BE2C (cell line): ENCODE measurements around the gene IGFBP5.

Experiments used
- DNase-seq: peaks from one replicate; pipeline ENCODE4 v3.0.0-alpha.2; 2020
- H3K27me3 ChIP-seq: fragments of 250-450 bp; sonication (Bioruptor Pico); 2 replicates; pipeline ENCODE4 v1.5.1; 2020; ENCODE audit warnings: mild to moderate bottlenecking
- H3K36me3 ChIP-seq: fragments of 250-450 bp; sonication (Bioruptor Pico); 2 replicates; pipeline ENCODE4 v1.5.1; 2020; ENCODE audit warnings: mild to moderate bottlenecking
- H3K4me1 ChIP-seq: fragments of 250-450 bp; sonication (Bioruptor Pico); 2 replicates; pipeline ENCODE4 v1.5.1; 2020
- H3K4me3 ChIP-seq: 2 replicates; pipeline ENCODE4 v1.5.1; 2011; ENCODE audit warnings: low read depth, low read length
- H3K9me3 ChIP-seq: fragments of 250-450 bp; sonication (Bioruptor Pico); 2 replicates; pipeline ENCODE4 v1.5.1; 2020
- CTCF ChIP-seq: IDR thresholded peaks from 2 replicates; pipeline ENCODE4 v1.5.1; 2012; ENCODE audit warnings: mild to moderate bottlenecking, low read depth, low read length

Gene IGFBP5

GRCh38 chr2:216653093-216653799, 42.1 kb downstream of the IGFBP5 start:
- Histone ChIP-seq H3K4me3 (no peak overlapping the region), H3K4me1 (peaks cover 13% of the 10 kb centered on the region), H3K9me3 (no peaks in the 10 kb centered on the region), H3K27me3 (no peaks in the 10 kb centered on the region), H3K36me3 (peaks cover 7% of the 10 kb centered on the region)
- TF ChIP-seq CTCF = no peak
- DNase-seq = no peak

DNA sequence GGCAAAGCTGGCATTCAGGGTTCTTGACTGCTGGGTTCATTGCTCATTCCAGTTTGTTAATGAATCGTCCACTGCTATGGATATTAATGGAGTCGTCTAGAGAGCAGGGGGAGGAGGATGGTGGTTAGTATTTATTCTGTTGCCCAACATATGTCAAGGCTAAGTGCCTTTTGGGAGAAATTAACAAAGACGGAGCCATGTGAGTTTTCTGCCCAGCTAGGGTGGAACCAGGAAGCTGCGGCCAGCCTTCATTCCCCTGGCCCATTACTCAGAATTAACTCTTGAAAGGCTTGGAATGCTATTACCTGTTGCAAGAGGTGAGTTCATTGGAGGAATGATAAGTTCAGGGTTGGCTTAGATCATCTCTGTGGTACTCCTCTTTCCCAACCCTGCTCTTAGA, 42.8 kb downstream of the IGFBP5 start:
- H3K36me3 ChIP-seq = peaks cover 7% of the 10 kb centered on the region
- H3K4me1 ChIP-seq = peaks cover 9% of the 10 kb centered on the region
- no peak for DNase-seq
- TF ChIP-seq CTCF = no peak
- H3K4me3 ChIP-seq = no peak overlapping the region
- no peaks in the 10 kb centered on the region for H3K9me3 ChIP-seq
- no peaks in the 10 kb centered on the region for H3K27me3 ChIP-seq

- TF ChIP-seq CTCF = no peak
- DNase-seq = no peak
- no peaks in the 10 kb centered on the region for H3K4me1 ChIP-seq
- H3K9me3 ChIP-seq = no peaks in the 10 kb centered on the region
- peaks cover 4% of the 10 kb centered on the region for H3K36me3 ChIP-seq
- H3K4me3 ChIP-seq = no peak overlapping the region
- no peaks in the 10 kb centered on the region for H3K27me3 ChIP-seq
Observed at GRCh38 chr2:216651351-216651881, 43.9 kb downstream of the IGFBP5 start.

- H3K27me3 ChIP-seq = no peaks in the 10 kb centered on the region
- peaks cover 4% of the 10 kb centered on the region for H3K36me3 ChIP-seq
- no peak for DNase-seq
- no peaks in the 10 kb centered on the region for H3K9me3 ChIP-seq
- H3K4me3 ChIP-seq = no peak overlapping the region
- H3K4me1 ChIP-seq = no peaks in the 10 kb centered on the region
- TF ChIP-seq CTCF = no peak
Observed at GRCh38 chr2:216650626-216651257, 44.6 kb downstream of the IGFBP5 start.

GRCh38 chr2:216649574-216649973, 45.8 kb downstream of the IGFBP5 start:
- TF ChIP-seq CTCF = no peak
- H3K27me3 ChIP-seq = no peaks in the 10 kb centered on the region
- H3K4me3 ChIP-seq = no peak overlapping the region
- peaks cover 4% of the 10 kb centered on the region for H3K36me3 ChIP-seq
- no peak for DNase-seq
- peaks cover 6% of the 10 kb centered on the region for H3K4me1 ChIP-seq
- H3K9me3 ChIP-seq = no peaks in the 10 kb centered on the region

- H3K4me3 ChIP-seq = no peak overlapping the region
- H3K36me3 ChIP-seq = peaks cover 4% of the 10 kb centered on the region
- DNase-seq = no peak
- no peaks in the 10 kb centered on the region for H3K27me3 ChIP-seq
- TF ChIP-seq CTCF = no peak
- H3K9me3 ChIP-seq = no peaks in the 10 kb centered on the region
- peaks cover 12% of the 10 kb centered on the region for H3K4me1 ChIP-seq
Observed at GRCh38 chr2:216648105-216648504, 47.2 kb downstream of the IGFBP5 start.
